Embryonic facial prominence (tissue), 1 donor: ENCODE results near the gene TPSAB1.

Experiments used
- DNase-seq: peaks from one replicate; pipeline ENCODE4 v3.0.0-alpha.2; 2016; ENCODE audit errors: extremely low spot score

Gene TPSAB1

GRCh38 chr16:1285669-1286512 is 45.4 kb downstream of the TPSAB1 start:
- no peak for DNase-seq

GRCh38 chr16:1286513-1287094 is 46.1 kb downstream of the TPSAB1 start:
- DNase-seq: no peak

GRCh38 chr16:1287982-1288670 is 47.6 kb downstream of the TPSAB1 start:
- no peak for DNase-seq

- DNase-seq: no peak
Measured at GRCh38 chr16:1288813-1289476, 48.4 kb downstream of the TPSAB1 start.

GRCh38 chr16:1289477-1289866 is 49.0 kb downstream of the TPSAB1 start:
- no peak for DNase-seq

GRCh38 chr16:1290063-1290501 is 49.6 kb downstream of the TPSAB1 start:
- no peak for DNase-seq

GRCh38 chr16:1290860-1291575 is 50.5 kb downstream of the TPSAB1 start:
- DNase-seq: no peak

- no peak for DNase-seq
Measured at GRCh38 chr16:1291576-1291974, 51.1 kb downstream of the TPSAB1 start.
